Caco-2 (cell line): ENCODE measurements around the gene KCTD6. TPM values are rescaled to one million over a fixed set of nuclear protein-coding genes. Genes with fewer than 3 reads are reported as not detected.

Experiments
- BruUV-seq: library from RNA; stranded (reverse); fragments of 400-500 nt; replicated peaks from 2 replicates; lab custom pipeline; 2021; lab: Mats Ljungman, UMichigan
- CTCF ChIA-PET: fragments of 300-600 bp; sonication (Branson Sonifier 250); formaldehyde crosslinking; loops from one replicate; lab custom pipeline; 2022; ENCODE audit warnings: antibody characterized with exemption; lab: Charles Lee
- POLR2A ChIA-PET: fragments of 300-600 bp; sonication (Branson Sonifier 250); formaldehyde crosslinking; loops from one replicate; lab custom pipeline; 2022; ENCODE audit warnings: antibody characterized with exemption; lab: Charles Lee
- DNase-seq, 2 experiments: peaks; one replicate each; pipeline versions ENCODE4 v3.0.0 to v3.0.0-alpha.2; 2020 to 2022
- H3K27me3 ChIP-seq: replicated peaks from 2 replicates; pipeline ENCODE4 v1.6.0; 2011; ENCODE audit warnings: low read length; ENCODE audit not compliant: control insufficient read depth, insufficient read depth
- H3K36me3 ChIP-seq: 2 replicates; pipeline ENCODE4 v1.5.1; 2011; ENCODE audit warnings: low read length; ENCODE audit not compliant: control insufficient read depth, insufficient read depth
- H3K4me1 ChIP-seq: fragments of 250-450 bp; sonication (Bioruptor Pico); 2 replicates; pipeline ENCODE4 v1.5.1; 2020; ENCODE audit warnings: mild to moderate bottlenecking
- H3K4me3 ChIP-seq: 2 replicates; pipeline ENCODE4 v1.5.1; 2011; ENCODE audit warnings: low read depth, mild to moderate bottlenecking, control low read depth, low read length
- H3K9me3 ChIP-seq: fragments of 250-450 bp; sonication (Bioruptor Pico); 2 replicates; pipeline ENCODE4 v1.5.1; 2020; ENCODE audit warnings: mild to moderate bottlenecking, moderate library complexity
- H3K27ac Mint-ChIP-seq: one replicate; pipeline ENCODE4 v1.8.0; 2022; ENCODE audit warnings: mixed read lengths; ENCODE audit not compliant: unreplicated experiment
- H3K27me3 Mint-ChIP-seq: one replicate; pipeline ENCODE4 v1.8.0; 2022; ENCODE audit warnings: mixed read lengths; ENCODE audit not compliant: insufficient read depth, unreplicated experiment
- H3K36me3 Mint-ChIP-seq: one replicate; pipeline ENCODE4 v1.8.0; 2022; ENCODE audit warnings: mild to moderate bottlenecking, mixed read lengths; ENCODE audit not compliant: insufficient read depth, unreplicated experiment
- H3K4me1 Mint-ChIP-seq: one replicate; pipeline ENCODE4 v1.8.0; 2022; ENCODE audit warnings: low read depth, mixed read lengths; ENCODE audit not compliant: unreplicated experiment
- H3K4me3 Mint-ChIP-seq: one replicate; pipeline ENCODE4 v1.8.0; 2022; ENCODE audit warnings: mild to moderate bottlenecking, moderate library complexity, mixed read lengths; ENCODE audit not compliant: unreplicated experiment
- H3K9me3 Mint-ChIP-seq: one replicate; pipeline ENCODE4 v1.8.0; 2022; ENCODE audit warnings: mixed read lengths; ENCODE audit not compliant: unreplicated experiment
- CTCF ChIP-seq, 2 experiments: fragments of 200-600 bp in 1 of 2; IDR thresholded peaks; 1 replicate in 1 of 2; 2 replicates in 1 of 2; pipeline versions ENCODE4 v1.5.1 to v1.8.0; 2011 to 2022; ENCODE audit warnings: antibody characterized with exemption in 1 of 2, control low read depth in 1 of 2, inconsistent platforms in 1 of 2, low read depth in 1 of 2, low read length in 1 of 2, mild to moderate bottlenecking in 1 of 2, moderate library complexity in 1 of 2; ENCODE audit not compliant: insufficient read depth in 1 of 2, severe bottlenecking in 1 of 2, unreplicated experiment in 1 of 2
- intact Hi-C: fragments of 100-400 bp; cut with micrococcal nuclease; formaldehyde crosslinking; loops from one replicate; pipeline ENCODE4 v1.10.0; 2022; ENCODE audit not compliant: unreplicated experiment
- total RNA-seq: library from RNA; stranded (reverse); gene quantifications from 2 replicates; pipeline ENCODE4 v1.2.3, GENCODE V29; 2022

KCTD6 gene
- total RNA-seq, 1 experiment from 2014 or later = 9.8 TPM

GRCh38 chr3:58484722-58485069, 7.2 kb upstream of the KCTD6 start:
- H3K36me3 ChIP-seq = no peaks in the 10 kb centered on the region
- peaks cover 10% of the 10 kb centered on the region for H3K4me1 ChIP-seq
- DNase-seq = no peak
- H3K27me3 ChIP-seq = no peaks in the 10 kb centered on the region
- ChIA-PET POLR2A (no interaction called here), CTCF (no interaction called here)
- Mint-ChIP-seq H3K36me3 (no peaks in the 10 kb centered on the region), H3K27me3 (no peaks in the 10 kb centered on the region), H3K4me3 (no peak overlapping the region), H3K9me3 (no peaks in the 10 kb centered on the region), H3K4me1 (peaks cover 19% of the 10 kb centered on the region), H3K27ac (no peak overlapping the region)
- H3K4me3 ChIP-seq = no peak overlapping the region
- intact Hi-C loops = no loop called here
- no TSS peak for BruUV-seq
- peaks cover 8% of the 10 kb centered on the region; the same call in 1 of the 2 replicates for H3K9me3 ChIP-seq
- no peak for TF ChIP-seq CTCF (IDR thresholded peaks at IDR 0.05; ENCODE audit: insufficient read depth in 1 of 2, low read depth in 1 of 2, low read length in 1 of 2, severe bottlenecking in 1 of 2, unreplicated experiment in 1 of 2)

- POLR2A ChIA-PET = no interaction called here
Observed at GRCh38 chr3:58485801-58486435, 6.0 kb upstream of the KCTD6 start.

GRCh38 chr3:58487140-58487886, 4.6 kb upstream of the KCTD6 start:
- H3K27me3 ChIP-seq = no peaks in the 10 kb centered on the region
- Mint-ChIP-seq H3K27me3 (no peaks in the 10 kb centered on the region), H3K4me1 (peaks cover 26% of the 10 kb centered on the region), H3K9me3 (no peaks in the 10 kb centered on the region), H3K36me3 (no peaks in the 10 kb centered on the region), H3K27ac (no peak overlapping the region), H3K4me3 (no peak overlapping the region)
- no TSS peak for BruUV-seq
- ChIA-PET CTCF (interaction anchor here (0.6 kb wide), 1 partner anchor 81 kb away, joined by 3 read pairs; no protein-coding TSS in a partner anchor), POLR2A (no interaction called here)
- intact Hi-C loops = no loop called here
- H3K36me3 ChIP-seq = no peaks in the 10 kb centered on the region
- DNase-seq = no peak
- H3K9me3 ChIP-seq = no peaks in the 10 kb centered on the region
- no peak overlapping the region for H3K4me3 ChIP-seq
- H3K4me1 ChIP-seq = peaks cover 17% of the 10 kb centered on the region
- no peak for TF ChIP-seq CTCF (IDR thresholded peaks at IDR 0.05; ENCODE audit: insufficient read depth in 1 of 2, low read depth in 1 of 2, low read length in 1 of 2, severe bottlenecking in 1 of 2, unreplicated experiment in 1 of 2)

More at GRCh38 chr3:58485801-58486435, 6.0 kb upstream of the KCTD6 start:
- CTCF ChIA-PET = no interaction called here
- H3K9me3 Mint-ChIP-seq = no peaks in the 10 kb centered on the region
- no TSS peak for BruUV-seq
- H3K4me3 Mint-ChIP-seq = no peak overlapping the region
- peaks cover 13% of the 10 kb centered on the region for H3K4me1 ChIP-seq
- H3K27ac Mint-ChIP-seq = no peak overlapping the region
- H3K4me3 ChIP-seq = no peak overlapping the region
- no peaks in the 10 kb centered on the region for H3K36me3 ChIP-seq
- 0 out of 2 replicates have a peak, but pooled peaks cover 5% of the 10 kb centered on the region for H3K9me3 ChIP-seq
- no peak for DNase-seq
- no peaks in the 10 kb centered on the region for H3K27me3 Mint-ChIP-seq
- H3K4me1 Mint-ChIP-seq = peaks cover 19% of the 10 kb centered on the region
- no peaks in the 10 kb centered on the region for H3K27me3 ChIP-seq
- TF ChIP-seq CTCF (IDR thresholded peaks at IDR 0.05; ENCODE audit: insufficient read depth in 1 of 2, low read depth in 1 of 2, low read length in 1 of 2, severe bottlenecking in 1 of 2, unreplicated experiment in 1 of 2) = no peak
- H3K36me3 Mint-ChIP-seq = no peaks in the 10 kb centered on the region
- intact Hi-C loops = no loop called here
